ENCODE data around the gene STARD10. TPM values are rescaled to one million over a fixed set of nuclear protein-coding genes. Genes with fewer than 3 reads are reported as not detected.
"Not testable (repeated sequence)": the region's sequence is repeated elsewhere in the genome, so short reads cannot be mapped to it uniquely, and the experiment has no call there.

STARD10 gene
- polyA plus RNA-seq, 2 of the 4 experiments (the other 2 are of a cell fraction), result 21.2 to 23.2 TPM

GRCh38 chr11:72792437-72793021, 1.3 kb downstream of the STARD10 start:
- ATAC-seq (no peak), FAIRE-seq (no peak), DNase-seq (ENCODE audit: low read depth in 1 of 2, low spot score in 1 of 2) (no peak)
- ChIA-PET POLR2A (interaction anchor here (1.5 kb wide), 1 partner anchor 67 kb away, joined by 8 read pairs; no protein-coding TSS in a partner anchor), CTCF (interaction anchor here (0.6 to 8.4 kb wide), 26 partner anchors 10 to 502 kb away, joined by 3 to 162 read pairs (median 6); partner anchors contain the start of genes ARAP1 and ATG16L2)
- Histone ChIP-seq H3K9me3 (no peaks in the 10 kb centered on the region), H3K4me3 (no peak overlapping the region), H3K4me2 (peak overlapping the region; percentile 82; the same call in 2 of the 3 replicates), H3K4me1 (peaks cover 14% of the 10 kb centered on the region), H3K27ac (peak overlapping the region; percentile 93 to 95; a peak in 5 of 6 replicates)
- WGBS (ENCODE audit: missing lambda C conversion rate), result 100% methylated on average over 3 of the region's 3 CpGs
- TF ChIP-seq RCOR1 (IDR thresholded peaks at IDR 0.05; ENCODE audit: low read depth, low read length) (no peak), ZNF302 (CRISPR knock-in tag; IDR thresholded peaks at IDR 0.05) (no peak), KDM5A (IDR thresholded peaks at IDR 0.05) (no peak)

GRCh38 chr11:72791228-72791627, 2.6 kb downstream of the STARD10 start:
- FAIRE-seq; H3K4me2 ChIP-seq; H3K27ac ChIP-seq; DNase-seq (ENCODE audit: low read depth in 1 of 2, low spot score in 1 of 2); POLR2A ChIA-PET; H3K4me3 ChIP-seq; H3K9me3 ChIP-seq; ATAC-seq: not testable (repeated sequence)
- peaks cover 14% of the 10 kb centered on the region for H3K4me1 ChIP-seq
- CTCF ChIA-PET, result interaction anchor here (8.4 kb wide), 1 partner anchor 66 kb away, joined by 162 read pairs; no protein-coding TSS in a partner anchor
- WGBS (ENCODE audit: missing lambda C conversion rate), result 74% methylated on average over 7 of the region's 7 CpGs

- Histone ChIP-seq H3K4me1 (peaks cover 13% of the 10 kb centered on the region), H3K4me3 (no peak overlapping the region), H3K27ac (no peak overlapping the region), H3K9me3 (no peaks in the 10 kb centered on the region), H3K4me2 (no peak overlapping the region)
- WGBS (ENCODE audit: missing lambda C conversion rate), result 85% methylated on average over 10 of the region's 10 CpGs
- FAIRE-seq, result no peak
- no peak for DNase-seq (ENCODE audit: low read depth in 1 of 2, low spot score in 1 of 2)
- ChIA-PET POLR2A (interaction anchor here (0.6 kb wide), 1 partner anchor 343 kb away, joined by 5 read pairs; no protein-coding TSS in a partner anchor), CTCF (interaction anchor here (0.6 to 8.4 kb wide), 6 partner anchors 10 to 107 kb away, joined by 3 to 162 read pairs (median 4); no protein-coding TSS in a partner anchor)
- TF ChIP-seq FOSL2 (IDR thresholded peaks at IDR 0.05) (no peak), FOSL2 (CRISPR knock-in tag; IDR thresholded peaks at IDR 0.05) (no peak), HMGXB4 (CRISPR knock-in tag; IDR thresholded peaks at IDR 0.05; ENCODE audit: borderline replicate concordance) (no peak), HOXA7 (CRISPR knock-in tag; IDR thresholded peaks at IDR 0.05) (no peak), FOSB (CRISPR knock-in tag; IDR thresholded peaks at IDR 0.05) (no peak), BCL3 (IDR thresholded peaks at IDR 0.05) (no peak), POLR2A (IDR thresholded peaks at IDR 0.05; ENCODE audit: low read length) (no peak), EHF (CRISPR knock-in tag; IDR thresholded peaks at IDR 0.05) (no peak), SREBF2 (IDR thresholded peaks at IDR 0.05) (no peak), ZFP36 (IDR thresholded peaks at IDR 0.05; ENCODE audit: borderline replicate concordance, partially characterized antibody) (no peak), ZNF302 (CRISPR knock-in tag; IDR thresholded peaks at IDR 0.05) (no peak), POLR2AphosphoS2 (conservative IDR thresholded peaks at IDR 0.05; ENCODE audit: low read length) (no peak), ESRRA (IDR thresholded peaks at IDR 0.05; ENCODE audit: borderline replicate concordance, low read length) (no peak), RCOR1 (IDR thresholded peaks at IDR 0.05; ENCODE audit: low read depth, low read length) (no peak), KDM5A (IDR thresholded peaks at IDR 0.05) (no peak), FOXS1 (CRISPR knock-in tag; IDR thresholded peaks at IDR 0.05) (no peak), E2F6 (IDR thresholded peaks at IDR 0.05; ENCODE audit: borderline replicate concordance, low read depth) (no peak), HEYL (CRISPR knock-in tag; IDR thresholded peaks at IDR 0.05) (no peak), KDM1A (IDR thresholded peaks at IDR 0.05; ENCODE audit: low read depth) (no peak), REST (IDR thresholded peaks at IDR 0.05) (no peak)
- no peak for ATAC-seq
Observed at GRCh38 chr11:72789493-72790131, 4.2 kb downstream of the STARD10 start.
